HepG2 (cell line): ENCODE data around the gene ATE1. TPM values are rescaled to one million over a fixed set of nuclear protein-coding genes. Genes with fewer than 3 reads are reported as not detected.

Experiments
- BHLHE40 ChIP-seq: IDR thresholded peaks from 2 replicates; pipeline ENCODE4 v1.6.1; 2011; ENCODE audit warnings: low read length, improper control_type of control experiment
- FOXA3 ChIP-seq: IDR thresholded peaks from 2 replicates; pipeline ENCODE4 v1.6.1; 2016; ENCODE audit warnings: missing genetic modification reagents, missing compliant biosample characterization
- GATA4 ChIP-seq: sonication (generic); IDR thresholded peaks from 2 replicates; pipeline ENCODE4 v1.6.1; 2016; ENCODE audit warnings: antibody characterized with exemption, low read depth, borderline replicate concordance
- HNRNPL ChIP-seq: fragments of 200-400 bp; formaldehyde crosslinking; IDR thresholded peaks from 2 replicates; pipeline ENCODE4 v1.6.1; 2017; ENCODE audit warnings: mild to moderate bottlenecking, low read depth, low read length
- MBNL3 ChIP-seq: fragments of 250-450 bp; sonication (Bioruptor Pico); conservative IDR thresholded peaks from 2 replicates; pipeline ENCODE4 v1.8.0; 2022; ENCODE audit warnings: mild to moderate bottlenecking, inconsistent platforms
- MED1 ChIP-seq: sonication (generic); formaldehyde crosslinking; IDR thresholded peaks from 2 replicates; pipeline ENCODE4 v1.4.0; 2020; ENCODE audit warnings: missing genetic modification reagents
- PHF5A ChIP-seq: IDR thresholded peaks from one replicate; pipeline ENCODE4 v1.6.1; 2018; ENCODE audit warnings: low read depth, missing genetic modification reagents; ENCODE audit not compliant: unreplicated experiment
- RCOR2 ChIP-seq: IDR thresholded peaks from 2 replicates; pipeline ENCODE4 v1.6.1; 2016; ENCODE audit warnings: missing biosample characterization, missing genetic modification reagents
- STAT5B ChIP-seq: sonication (generic); formaldehyde crosslinking; IDR thresholded peaks from 2 replicates; pipeline ENCODE4 v1.4.0; 2020; ENCODE audit warnings: missing genetic modification reagents
- ZNF501 ChIP-seq: sonication (generic); formaldehyde crosslinking; IDR thresholded peaks from 2 replicates; pipeline ENCODE4 v1.5.1; 2020; ENCODE audit warnings: mild to moderate bottlenecking, moderate library complexity, missing genetic modification reagents
- ZNF547 ChIP-seq: sonication (generic); formaldehyde crosslinking; IDR thresholded peaks from 2 replicates; pipeline ENCODE4 v1.5.1; 2020; ENCODE audit warnings: mild to moderate bottlenecking, missing genetic modification reagents
- ZNF564 ChIP-seq: sonication (generic); formaldehyde crosslinking; IDR thresholded peaks from 2 replicates; pipeline ENCODE4 v1.8.1; 2023; ENCODE audit warnings: mild to moderate bottlenecking, missing genetic modification reagents
- ZNF614 ChIP-seq: IDR thresholded peaks from 2 replicates; pipeline ENCODE4 v1.6.1; 2018; ENCODE audit warnings: missing biosample characterization, missing genetic modification reagents, inconsistent platforms, borderline replicate concordance
- ZNF7 ChIP-seq: IDR thresholded peaks from 2 replicates; pipeline ENCODE4 v1.6.1; 2016; ENCODE audit warnings: missing biosample characterization, missing genetic modification reagents
- polyA plus RNA-seq, 8 experiments: library from polyadenylated mRNA; depleted of rRNA in 3 of 8; stranded (reverse) in 7 of 8; unstranded in 1 of 8; fragments of >200 nt; fragmentation: Illumina TruSeq in 4 of 8; extraction: Trizol in 4 of 8; gene quantifications; 2 replicates each; pipeline versions ENCODE4 v1.2.1 to v1.2.3, GENCODE V29; 2011 to 2016; ENCODE audit warnings: low read depth in 4 of 8, missing spikeins in 1 of 8, mixed read lengths in 1 of 8; ENCODE audit not compliant: insufficient read depth in 1 of 8
- total RNA-seq, 5 experiments: library from RNA; depleted of rRNA; stranded (reverse); fragments of >200 nt; fragmentation: Illumina TruSeq; extraction: Trizol; gene quantifications; 2 replicates each; pipeline ENCODE4 v1.2.3, GENCODE V29; 2016; ENCODE audit warnings: low read depth in 1 of 5
- TF ChIP-seq, protein P1 (sequence below): sonication (generic); formaldehyde crosslinking; IDR thresholded peaks from 2 replicates; pipeline ENCODE4 v1.4.0; 2020; ENCODE audit warnings: missing genetic modification reagents
- TF ChIP-seq, protein P2 (sequence below): sonication (generic); formaldehyde crosslinking; conservative IDR thresholded peaks from 2 replicates; pipeline ENCODE4 v1.4.0; 2020; ENCODE audit warnings: missing genetic modification reagents
- TF ChIP-seq, protein P3 (sequence below): IDR thresholded peaks from 2 replicates; pipeline ENCODE4 v1.6.1; 2016
- TF ChIP-seq, protein P4 (sequence below): IDR thresholded peaks from 2 replicates; pipeline ENCODE4 v1.6.1; 2016; ENCODE audit warnings: low read depth, missing genetic modification reagents, missing compliant biosample characterization
- TF ChIP-seq, protein P5 (sequence below): sonication (generic); formaldehyde crosslinking; IDR thresholded peaks from 2 replicates; pipeline ENCODE4 v1.9.0; 2021; ENCODE audit warnings: missing genetic modification reagents, borderline replicate concordance

ATE1 gene
- total and polyA plus RNA-seq, 2 of the 13 experiments (the other 11 are each of a cell fraction or from before 2014, with no cell fraction given), result 17.5 to 42.2 TPM

DNA sequence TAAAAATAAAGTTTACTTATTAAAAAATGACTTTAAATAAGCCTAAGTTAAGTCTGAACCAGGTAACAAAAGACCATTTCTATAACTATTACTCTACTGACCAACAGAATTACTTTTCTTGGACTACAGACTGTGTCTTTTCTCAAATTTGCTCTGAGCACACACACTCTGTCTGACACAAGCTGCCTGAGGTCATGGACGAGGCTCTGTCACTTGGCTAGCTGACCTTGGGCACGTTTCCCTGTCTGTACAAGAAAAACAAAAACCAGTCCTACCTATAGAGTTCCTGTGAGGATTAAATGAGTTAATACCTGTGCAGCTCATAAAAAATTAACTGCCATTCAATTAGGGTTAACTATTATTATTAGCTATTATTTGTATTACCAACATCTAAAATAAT is 22.9 kb downstream of the ATE1 start (continued):
- TF ChIP-seq, protein P1, sequence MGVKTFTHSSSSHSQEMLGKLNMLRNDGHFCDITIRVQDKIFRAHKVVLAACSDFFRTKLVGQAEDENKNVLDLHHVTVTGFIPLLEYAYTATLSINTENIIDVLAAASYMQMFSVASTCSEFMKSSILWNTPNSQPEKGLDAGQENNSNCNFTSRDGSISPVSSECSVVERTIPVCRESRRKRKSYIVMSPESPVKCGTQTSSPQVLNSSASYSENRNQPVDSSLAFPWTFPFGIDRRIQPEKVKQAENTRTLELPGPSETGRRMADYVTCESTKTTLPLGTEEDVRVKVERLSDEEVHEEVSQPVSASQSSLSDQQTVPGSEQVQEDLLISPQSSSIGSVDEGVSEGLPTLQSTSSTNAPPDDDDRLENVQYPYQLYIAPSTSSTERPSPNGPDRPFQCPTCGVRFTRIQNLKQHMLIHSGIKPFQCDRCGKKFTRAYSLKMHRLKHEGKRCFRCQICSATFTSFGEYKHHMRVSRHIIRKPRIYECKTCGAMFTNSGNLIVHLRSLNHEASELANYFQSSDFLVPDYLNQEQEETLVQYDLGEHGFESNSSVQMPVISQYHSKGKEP (CRISPR knock-in tag), result no peak
- no peak for TF ChIP-seq ZNF7 (CRISPR knock-in tag)
- TF ChIP-seq ZNF614 (CRISPR knock-in tag), result 0 out of 2 replicates have a peak, but pooled peaks have one; percentile 54
- TF ChIP-seq HNRNPL, result no peak
- no peak for TF ChIP-seq ZNF564
- TF ChIP-seq RCOR2 (CRISPR knock-in tag), result 0 out of 2 replicates have a peak, but pooled peaks have one; percentile 38
- TF ChIP-seq ZNF547, result no peak
- TF ChIP-seq, protein P2, sequence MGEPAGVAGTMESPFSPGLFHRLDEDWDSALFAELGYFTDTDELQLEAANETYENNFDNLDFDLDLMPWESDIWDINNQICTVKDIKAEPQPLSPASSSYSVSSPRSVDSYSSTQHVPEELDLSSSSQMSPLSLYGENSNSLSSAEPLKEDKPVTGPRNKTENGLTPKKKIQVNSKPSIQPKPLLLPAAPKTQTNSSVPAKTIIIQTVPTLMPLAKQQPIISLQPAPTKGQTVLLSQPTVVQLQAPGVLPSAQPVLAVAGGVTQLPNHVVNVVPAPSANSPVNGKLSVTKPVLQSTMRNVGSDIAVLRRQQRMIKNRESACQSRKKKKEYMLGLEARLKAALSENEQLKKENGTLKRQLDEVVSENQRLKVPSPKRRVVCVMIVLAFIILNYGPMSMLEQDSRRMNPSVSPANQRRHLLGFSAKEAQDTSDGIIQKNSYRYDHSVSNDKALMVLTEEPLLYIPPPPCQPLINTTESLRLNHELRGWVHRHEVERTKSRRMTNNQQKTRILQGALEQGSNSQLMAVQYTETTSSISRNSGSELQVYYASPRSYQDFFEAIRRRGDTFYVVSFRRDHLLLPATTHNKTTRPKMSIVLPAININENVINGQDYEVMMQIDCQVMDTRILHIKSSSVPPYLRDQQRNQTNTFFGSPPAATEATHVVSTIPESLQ, result no peak
- no peak for TF ChIP-seq ZNF501 (CRISPR knock-in tag)
- TF ChIP-seq, protein P3, sequence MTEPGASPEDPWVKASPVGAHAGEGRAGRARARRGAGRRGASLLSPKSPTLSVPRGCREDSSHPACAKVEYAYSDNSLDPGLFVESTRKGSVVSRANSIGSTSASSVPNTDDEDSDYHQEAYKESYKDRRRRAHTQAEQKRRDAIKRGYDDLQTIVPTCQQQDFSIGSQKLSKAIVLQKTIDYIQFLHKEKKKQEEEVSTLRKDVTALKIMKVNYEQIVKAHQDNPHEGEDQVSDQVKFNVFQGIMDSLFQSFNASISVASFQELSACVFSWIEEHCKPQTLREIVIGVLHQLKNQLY (CRISPR knock-in tag), result peak; percentile 66
- TF ChIP-seq FOXA3 (CRISPR knock-in tag), result peak; percentile 37
- TF ChIP-seq MBNL3 (CRISPR knock-in tag), result no peak
- TF ChIP-seq PHF5A (CRISPR knock-in tag), result no peak
- peak; percentile 49; the same call in 1 of the 2 replicates for TF ChIP-seq BHLHE40
- no peak for TF ChIP-seq STAT5B
- TF ChIP-seq GATA4, result no peak
- TF ChIP-seq, protein P4, sequence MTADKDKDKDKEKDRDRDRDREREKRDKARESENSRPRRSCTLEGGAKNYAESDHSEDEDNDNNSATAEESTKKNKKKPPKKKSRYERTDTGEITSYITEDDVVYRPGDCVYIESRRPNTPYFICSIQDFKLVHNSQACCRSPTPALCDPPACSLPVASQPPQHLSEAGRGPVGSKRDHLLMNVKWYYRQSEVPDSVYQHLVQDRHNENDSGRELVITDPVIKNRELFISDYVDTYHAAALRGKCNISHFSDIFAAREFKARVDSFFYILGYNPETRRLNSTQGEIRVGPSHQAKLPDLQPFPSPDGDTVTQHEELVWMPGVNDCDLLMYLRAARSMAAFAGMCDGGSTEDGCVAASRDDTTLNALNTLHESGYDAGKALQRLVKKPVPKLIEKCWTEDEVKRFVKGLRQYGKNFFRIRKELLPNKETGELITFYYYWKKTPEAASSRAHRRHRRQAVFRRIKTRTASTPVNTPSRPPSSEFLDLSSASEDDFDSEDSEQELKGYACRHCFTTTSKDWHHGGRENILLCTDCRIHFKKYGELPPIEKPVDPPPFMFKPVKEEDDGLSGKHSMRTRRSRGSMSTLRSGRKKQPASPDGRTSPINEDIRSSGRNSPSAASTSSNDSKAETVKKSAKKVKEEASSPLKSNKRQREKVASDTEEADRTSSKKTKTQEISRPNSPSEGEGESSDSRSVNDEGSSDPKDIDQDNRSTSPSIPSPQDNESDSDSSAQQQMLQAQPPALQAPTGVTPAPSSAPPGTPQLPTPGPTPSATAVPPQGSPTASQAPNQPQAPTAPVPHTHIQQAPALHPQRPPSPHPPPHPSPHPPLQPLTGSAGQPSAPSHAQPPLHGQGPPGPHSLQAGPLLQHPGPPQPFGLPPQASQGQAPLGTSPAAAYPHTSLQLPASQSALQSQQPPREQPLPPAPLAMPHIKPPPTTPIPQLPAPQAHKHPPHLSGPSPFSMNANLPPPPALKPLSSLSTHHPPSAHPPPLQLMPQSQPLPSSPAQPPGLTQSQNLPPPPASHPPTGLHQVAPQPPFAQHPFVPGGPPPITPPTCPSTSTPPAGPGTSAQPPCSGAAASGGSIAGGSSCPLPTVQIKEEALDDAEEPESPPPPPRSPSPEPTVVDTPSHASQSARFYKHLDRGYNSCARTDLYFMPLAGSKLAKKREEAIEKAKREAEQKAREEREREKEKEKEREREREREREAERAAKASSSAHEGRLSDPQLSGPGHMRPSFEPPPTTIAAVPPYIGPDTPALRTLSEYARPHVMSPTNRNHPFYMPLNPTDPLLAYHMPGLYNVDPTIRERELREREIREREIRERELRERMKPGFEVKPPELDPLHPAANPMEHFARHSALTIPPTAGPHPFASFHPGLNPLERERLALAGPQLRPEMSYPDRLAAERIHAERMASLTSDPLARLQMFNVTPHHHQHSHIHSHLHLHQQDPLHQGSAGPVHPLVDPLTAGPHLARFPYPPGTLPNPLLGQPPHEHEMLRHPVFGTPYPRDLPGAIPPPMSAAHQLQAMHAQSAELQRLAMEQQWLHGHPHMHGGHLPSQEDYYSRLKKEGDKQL (CRISPR knock-in tag), result no peak
- TF ChIP-seq MED1 (CRISPR knock-in tag), result peak; percentile 66
- TF ChIP-seq, protein P5, sequence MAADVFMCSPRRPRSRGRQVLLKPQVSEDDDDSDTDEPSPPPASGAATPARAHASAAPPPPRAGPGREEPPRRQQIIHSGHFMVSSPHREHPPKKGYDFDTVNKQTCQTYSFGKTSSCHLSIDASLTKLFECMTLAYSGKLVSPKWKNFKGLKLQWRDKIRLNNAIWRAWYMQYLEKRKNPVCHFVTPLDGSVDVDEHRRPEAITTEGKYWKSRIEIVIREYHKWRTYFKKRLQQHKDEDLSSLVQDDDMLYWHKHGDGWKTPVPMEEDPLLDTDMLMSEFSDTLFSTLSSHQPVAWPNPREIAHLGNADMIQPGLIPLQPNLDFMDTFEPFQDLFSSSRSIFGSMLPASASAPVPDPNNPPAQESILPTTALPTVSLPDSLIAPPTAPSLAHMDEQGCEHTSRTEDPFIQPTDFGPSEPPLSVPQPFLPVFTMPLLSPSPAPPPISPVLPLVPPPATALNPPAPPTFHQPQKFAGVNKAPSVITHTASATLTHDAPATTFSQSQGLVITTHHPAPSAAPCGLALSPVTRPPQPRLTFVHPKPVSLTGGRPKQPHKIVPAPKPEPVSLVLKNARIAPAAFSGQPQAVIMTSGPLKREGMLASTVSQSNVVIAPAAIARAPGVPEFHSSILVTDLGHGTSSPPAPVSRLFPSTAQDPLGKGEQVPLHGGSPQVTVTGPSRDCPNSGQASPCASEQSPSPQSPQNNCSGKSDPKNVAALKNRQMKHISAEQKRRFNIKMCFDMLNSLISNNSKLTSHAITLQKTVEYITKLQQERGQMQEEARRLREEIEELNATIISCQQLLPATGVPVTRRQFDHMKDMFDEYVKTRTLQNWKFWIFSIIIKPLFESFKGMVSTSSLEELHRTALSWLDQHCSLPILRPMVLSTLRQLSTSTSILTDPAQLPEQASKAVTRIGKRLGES, result no peak
